Trophoblast cell (in vitro differentiated cells and primary cell): ENCODE measurements around the gene IQCK.

Experiments
- DNase-seq, 2 donors: peaks; one replicate each; pipeline ENCODE4 v3.0.0-alpha.2; 2016
- H2AFZ ChIP-seq: 2 replicates; pipeline ENCODE4 v1.6.1; 2013; ENCODE audit warnings: low read length, moderate library complexity, mild to moderate bottlenecking; ENCODE audit not compliant: insufficient read depth, poor library complexity
- H2AK5ac ChIP-seq: 2 replicates; pipeline ENCODE4 v1.6.1; 2013; ENCODE audit warnings: mild to moderate bottlenecking, low read length
- H2BK120ac ChIP-seq: 2 replicates; pipeline ENCODE4 v1.6.1; 2013; ENCODE audit warnings: low read length, mild to moderate bottlenecking, moderate library complexity; ENCODE audit not compliant: insufficient read depth, poor library complexity
- H2BK12ac ChIP-seq: 2 replicates; pipeline ENCODE4 v1.6.1; 2013; ENCODE audit warnings: mild to moderate bottlenecking, low read length, moderate library complexity
- H2BK5ac ChIP-seq: 2 replicates; pipeline ENCODE4 v1.6.1; 2013; ENCODE audit warnings: low read length, low read depth, moderate library complexity, mild to moderate bottlenecking; ENCODE audit not compliant: poor library complexity
- H3K14ac ChIP-seq: 2 replicates; pipeline ENCODE4 v1.6.1; 2013; ENCODE audit warnings: mild to moderate bottlenecking, low read length
- H3K18ac ChIP-seq: 2 replicates; pipeline ENCODE4 v1.6.1; 2013; ENCODE audit warnings: mild to moderate bottlenecking, low read length
- H3K23ac ChIP-seq: 2 replicates; pipeline ENCODE4 v1.6.1; 2013; ENCODE audit warnings: low read length
- H3K27ac ChIP-seq: 2 replicates; pipeline ENCODE4 v1.5.1; 2013; ENCODE audit warnings: low read depth, mild to moderate bottlenecking, inconsistent platforms, low read length, moderate library complexity
- H3K27me3 ChIP-seq: 2 replicates; pipeline ENCODE4 v1.6.1; 2013; ENCODE audit warnings: inconsistent platforms, mild to moderate bottlenecking, low read length, moderate library complexity; ENCODE audit not compliant: insufficient read depth
- H3K36me3 ChIP-seq, 2 experiments: 1 replicate in 1 of 2; 2 replicates in 1 of 2; pipeline ENCODE4 v1.6.1; 2013; ENCODE audit warnings: low read length in 2 of 2, mild to moderate bottlenecking in 2 of 2, moderate library complexity in 1 of 2; ENCODE audit not compliant: insufficient read depth in 2 of 2, control insufficient read depth in 1 of 2
- H3K4ac ChIP-seq: 2 replicates; pipeline ENCODE4 v1.6.1; 2013; ENCODE audit warnings: low read depth, mild to moderate bottlenecking, low read length, moderate library complexity
- H3K4me1 ChIP-seq, 2 experiments: 1 replicate in 1 of 2; 2 replicates in 1 of 2; pipeline ENCODE4 v1.6.1; 2013; ENCODE audit warnings: low read length in 2 of 2, mild to moderate bottlenecking in 2 of 2, moderate library complexity in 1 of 2; ENCODE audit not compliant: insufficient read depth in 2 of 2, control insufficient read depth in 1 of 2
- H3K4me2 ChIP-seq: 2 replicates; pipeline ENCODE4 v1.6.1; 2013; ENCODE audit warnings: inconsistent platforms, mild to moderate bottlenecking, low read length, moderate library complexity
- H3K4me3 ChIP-seq: 2 replicates; pipeline ENCODE4 v1.5.1; 2013; ENCODE audit warnings: mild to moderate bottlenecking, low read depth, low read length, inconsistent platforms
- H3K79me1 ChIP-seq: one replicate; pipeline ENCODE4 v1.6.1; 2013; ENCODE audit warnings: low read length
- H3K79me2 ChIP-seq: 2 replicates; pipeline ENCODE4 v1.6.1; 2013; ENCODE audit warnings: low read length, mild to moderate bottlenecking; ENCODE audit not compliant: control insufficient read depth, insufficient read depth, poor library complexity
- H3K9ac ChIP-seq: 2 replicates; pipeline ENCODE4 v1.6.1; 2013; ENCODE audit warnings: mild to moderate bottlenecking, low read length
- H3K9me3 ChIP-seq: 2 replicates; pipeline ENCODE4 v1.6.1; 2013; ENCODE audit warnings: low read depth, mild to moderate bottlenecking, control low read depth, inconsistent platforms, low read length; ENCODE audit not compliant: insufficient read depth
- H4K12ac ChIP-seq: 2 replicates; pipeline ENCODE4 v1.6.1; 2013; ENCODE audit warnings: low read depth, mild to moderate bottlenecking, low read length, moderate library complexity
- H4K8ac ChIP-seq: 2 replicates; pipeline ENCODE4 v1.6.1; 2013; ENCODE audit warnings: low read depth, mild to moderate bottlenecking, low read length, moderate library complexity
- H4K91ac ChIP-seq: one replicate; pipeline ENCODE4 v1.6.1; 2013; ENCODE audit warnings: low read depth, mild to moderate bottlenecking, low read length, moderate library complexity
- WGBS: extraction: QIAGEN DNeasy Blood & Tissue Kit; methylation state at CpG from one replicate; pipeline ENCODE4 v1.1.7; 2013; ENCODE audit warnings: missing lambda C conversion rate; ENCODE audit not compliant: insufficient read length, insufficient coverage; ENCODE audit errors: extremely low coverage; 5-methylcytosine and 5-hydroxymethylcytosine counted together

IQCK gene

GRCh38 chr16:19842426-19843157 lies 124.5 kb downstream of the IQCK start:
- Histone ChIP-seq H2BK120ac (no peak overlapping the region), H3K9me3 (no peaks in the 10 kb centered on the region), H2AK5ac (no peak overlapping the region), H2BK5ac (no peak overlapping the region), H3K79me1 (no peaks in the 10 kb centered on the region), H4K8ac (no peak overlapping the region), H3K27ac (no peak overlapping the region), H3K4me1 (no peaks in the 10 kb centered on the region), H3K4ac (no peak overlapping the region), H3K9ac (no peak overlapping the region), H4K91ac (no peak overlapping the region), H3K79me2 (no peaks in the 10 kb centered on the region), H3K36me3 (no peaks in the 10 kb centered on the region), H3K18ac (no peak overlapping the region), H3K27me3 (no peaks in the 10 kb centered on the region), H2BK12ac (no peak overlapping the region), H3K23ac (no peak overlapping the region), H3K4me3 (no peak overlapping the region), H3K4me2 (no peak overlapping the region), H2AFZ (no peak overlapping the region), H3K14ac (no peak overlapping the region), H4K12ac (no peak overlapping the region)
- no CpG with 5 or more reads among the region's 6 CpGs for WGBS
- DNase-seq = no peak

- H3K79me1 ChIP-seq = no peaks in the 10 kb centered on the region
- H3K23ac ChIP-seq = no peak overlapping the region
- no peak overlapping the region for H2AK5ac ChIP-seq
- no peaks in the 10 kb centered on the region for H3K4me1 ChIP-seq
- H3K4me2 ChIP-seq = no peak overlapping the region
- no peak overlapping the region for H3K9ac ChIP-seq
- H3K27me3 ChIP-seq = no peaks in the 10 kb centered on the region
- H3K79me2 ChIP-seq = no peaks in the 10 kb centered on the region
- no peak overlapping the region for H2AFZ ChIP-seq
- no peaks in the 10 kb centered on the region for H3K9me3 ChIP-seq
- H3K4ac ChIP-seq = no peak overlapping the region
- no peak overlapping the region for H2BK12ac ChIP-seq
- no peak overlapping the region for H2BK5ac ChIP-seq
- no peak overlapping the region for H4K8ac ChIP-seq
- H3K18ac ChIP-seq = no peak overlapping the region
- no peak overlapping the region for H3K27ac ChIP-seq
- WGBS = no CpG with 5 or more reads among the region's 1 CpG
- no peak overlapping the region for H4K91ac ChIP-seq
- H3K36me3 ChIP-seq = no peaks in the 10 kb centered on the region
- no peak overlapping the region for H3K14ac ChIP-seq
- no peak overlapping the region for H4K12ac ChIP-seq
- H2BK120ac ChIP-seq = no peak overlapping the region
- no peak overlapping the region for H3K4me3 ChIP-seq
- no peak for DNase-seq
Measured at GRCh38 chr16:19843371-19843770, 125.3 kb downstream of the IQCK start.

GRCh38 chr16:19844945-19845641 lies 127.0 kb downstream of the IQCK start:
- H4K91ac ChIP-seq = no peak overlapping the region
- WGBS = no CpG with 5 or more reads among the region's 11 CpGs
- no peaks in the 10 kb centered on the region for H3K79me2 ChIP-seq
- no peak overlapping the region for H2BK5ac ChIP-seq
- H4K12ac ChIP-seq = no peak overlapping the region
- no peaks in the 10 kb centered on the region for H3K79me1 ChIP-seq
- no peak overlapping the region for H3K23ac ChIP-seq
- no peak overlapping the region for H3K4ac ChIP-seq
- no peaks in the 10 kb centered on the region for H3K9me3 ChIP-seq
- H2BK12ac ChIP-seq = no peak overlapping the region
- no peak overlapping the region for H3K18ac ChIP-seq
- no peak overlapping the region for H2AK5ac ChIP-seq
- no peak overlapping the region for H2BK120ac ChIP-seq
- DNase-seq = peak; percentile 48 to 72
- H3K4me2 ChIP-seq = no peak overlapping the region
- no peak overlapping the region for H3K27ac ChIP-seq
- no peak overlapping the region for H3K4me3 ChIP-seq
- H3K4me1 ChIP-seq = no peaks in the 10 kb centered on the region
- no peak overlapping the region for H3K9ac ChIP-seq
- no peaks in the 10 kb centered on the region for H3K27me3 ChIP-seq
- no peaks in the 10 kb centered on the region for H3K36me3 ChIP-seq
- no peak overlapping the region for H4K8ac ChIP-seq
- no peak overlapping the region for H3K14ac ChIP-seq
- no peak overlapping the region for H2AFZ ChIP-seq

GRCh38 chr16:19846436-19846835 lies 128.4 kb downstream of the IQCK start:
- H2BK5ac ChIP-seq = no peak overlapping the region

More at GRCh38 chr16:19846436-19846835, 128.4 kb downstream of the IQCK start:
- Histone ChIP-seq H4K12ac (no peak overlapping the region), H3K4me1 (no peaks in the 10 kb centered on the region), H2BK12ac (no peak overlapping the region), H3K9ac (no peak overlapping the region), H3K9me3 (no peaks in the 10 kb centered on the region), H2AK5ac (no peak overlapping the region), H3K4me2 (no peak overlapping the region), H3K23ac (no peak overlapping the region), H3K79me1 (no peaks in the 10 kb centered on the region), H4K8ac (no peak overlapping the region), H2BK120ac (no peak overlapping the region), H2AFZ (no peak overlapping the region), H3K4me3 (no peak overlapping the region), H3K36me3 (no peaks in the 10 kb centered on the region), H4K91ac (no peak overlapping the region), H3K14ac (no peak overlapping the region), H3K27ac (no peak overlapping the region), H3K18ac (no peak overlapping the region), H3K4ac (no peak overlapping the region), H3K27me3 (no peaks in the 10 kb centered on the region), H3K79me2 (no peaks in the 10 kb centered on the region)
- no CpG with 5 or more reads among the region's 5 CpGs for WGBS
- no peak for DNase-seq
